Measurements from ENCODE around the gene PERM1. TPM values are rescaled to one million over a fixed set of nuclear protein-coding genes. Genes with fewer than 3 reads are reported as not detected.

The PERM1 gene
- polyA plus RNA-seq, 1 donor (not counting 4 experiments of a cell fraction or from before 2014, with no cell fraction given): not detected

GRCh38 chr1:993379-993995 lies 11.6 kb upstream of the PERM1 start:
- no peak for FAIRE-seq
- no peaks in the 10 kb centered on the region for H3K9me1 ChIP-seq (ENCODE audit: control insufficient read depth, extremely low read depth, insufficient read depth, low read length)

GRCh38 chr1:992362-992761 lies 10.5 kb upstream of the PERM1 start:
- no peak overlapping the region for H3K9ac ChIP-seq (ENCODE audit: control insufficient read depth, extremely low read depth, insufficient read depth, low read length)
- no peak overlapping the region for H3K27ac ChIP-seq (ENCODE audit: control insufficient read depth, insufficient read depth, low read length)
- dilution Hi-C loops (cut with MboI; ENCODE audit: extremely low pct_ligation_motif_present, low sequenced_read_pairs): no loop called here
- no peaks in the 10 kb centered on the region for H4K20me1 ChIP-seq (ENCODE audit: control insufficient read depth, extremely low read depth, insufficient read depth, low read length)
- no peak overlapping the region for H3K4me3 ChIP-seq (ENCODE audit: control insufficient read depth in 2 of 3, extremely low read depth in 1 of 3, insufficient read depth in 2 of 3, low read depth in 1 of 3, low read length in 3 of 3)
- no peaks in the 10 kb centered on the region for H3K79me2 ChIP-seq (ENCODE audit: control insufficient read depth, insufficient read depth, low read length)
- H3K4me2 ChIP-seq (ENCODE audit: control insufficient read depth, extremely low read depth, insufficient read depth, low read depth, low read length): no peak overlapping the region
- no peaks in the 10 kb centered on the region for H3K4me1 ChIP-seq (ENCODE audit: control insufficient read depth, extremely low read depth, insufficient read depth, low read length)
- no peaks in the 10 kb centered on the region for H3K9me1 ChIP-seq (ENCODE audit: control insufficient read depth, extremely low read depth, insufficient read depth, low read length)
- H3K9me3 ChIP-seq (ENCODE audit: control insufficient read depth, low read depth, low read length): no peaks in the 10 kb centered on the region
- H3K27me3 ChIP-seq (ENCODE audit: control insufficient read depth, extremely low read depth, insufficient read depth, low read length): peaks cover 9% of the 10 kb centered on the region
- no peak overlapping the region for H2AFZ ChIP-seq (ENCODE audit: control insufficient read depth, low read length)
- H3K36me3 ChIP-seq (ENCODE audit: control insufficient read depth in 2 of 2, extremely low read depth in 1 of 2, insufficient read depth in 2 of 2, low read length in 2 of 2): no peaks in the 10 kb centered on the region
- TF ChIP-seq CTCF (optimal IDR thresholded peaks at IDR 0.05 in 1 of 3, IDR thresholded peaks at IDR 0.05 in 1 of 3, conservative IDR thresholded peaks at IDR 0.05 in 1 of 3; ENCODE audit: extremely low read depth in 1 of 3, insufficient read depth in 2 of 3, low read length in 3 of 3) (no peak), EZH2 (IDR thresholded peaks at IDR 0.05; ENCODE audit: low read length) (no peak)
- DNase-seq (ENCODE audit: low read depth, low spot score): no peak
- no peak for FAIRE-seq

More at GRCh38 chr1:993379-993995, 11.6 kb upstream of the PERM1 start:
- no peaks in the 10 kb centered on the region for H3K4me1 ChIP-seq (ENCODE audit: control insufficient read depth, extremely low read depth, insufficient read depth, low read length)
- TF ChIP-seq CTCF (optimal IDR thresholded peaks at IDR 0.05 in 1 of 3, IDR thresholded peaks at IDR 0.05 in 1 of 3, conservative IDR thresholded peaks at IDR 0.05 in 1 of 3; ENCODE audit: extremely low read depth in 1 of 3, insufficient read depth in 2 of 3, low read length in 3 of 3) (no peak), EZH2 (IDR thresholded peaks at IDR 0.05; ENCODE audit: low read length) (no peak)
- H3K4me2 ChIP-seq (ENCODE audit: control insufficient read depth, extremely low read depth, insufficient read depth, low read depth, low read length): no peak overlapping the region
- no peaks in the 10 kb centered on the region for H3K36me3 ChIP-seq (ENCODE audit: control insufficient read depth in 2 of 2, extremely low read depth in 1 of 2, insufficient read depth in 2 of 2, low read length in 2 of 2)
- no peak overlapping the region for H2AFZ ChIP-seq (ENCODE audit: control insufficient read depth, low read length)
- H4K20me1 ChIP-seq (ENCODE audit: control insufficient read depth, extremely low read depth, insufficient read depth, low read length): peaks cover 5% of the 10 kb centered on the region
- DNase-seq (ENCODE audit: low read depth, low spot score): no peak
- no peak overlapping the region for H3K9ac ChIP-seq (ENCODE audit: control insufficient read depth, extremely low read depth, insufficient read depth, low read length)
- H3K79me2 ChIP-seq (ENCODE audit: control insufficient read depth, insufficient read depth, low read length): no peaks in the 10 kb centered on the region
- dilution Hi-C loops (cut with MboI; ENCODE audit: extremely low pct_ligation_motif_present, low sequenced_read_pairs): no loop called here
- no peak overlapping the region for H3K4me3 ChIP-seq (ENCODE audit: control insufficient read depth in 2 of 3, extremely low read depth in 1 of 3, insufficient read depth in 2 of 3, low read depth in 1 of 3, low read length in 3 of 3)
- H3K27ac ChIP-seq (ENCODE audit: control insufficient read depth, insufficient read depth, low read length): no peak overlapping the region
- peaks cover 21% of the 10 kb centered on the region for H3K27me3 ChIP-seq (ENCODE audit: control insufficient read depth, extremely low read depth, insufficient read depth, low read length)
- H3K9me3 ChIP-seq (ENCODE audit: control insufficient read depth, low read depth, low read length): no peaks in the 10 kb centered on the region

Measured in keratinocyte (primary cell).